CD4-positive, alpha-beta T cell treated with Interleukin-15 for 4 hours (primary cell): ENCODE measurements around the gene BSN.
A peak's percentile ranks its signal among the peaks of the same experiment; 100 is the strongest.

ENCODE experiments used
- DNase-seq: peaks from one replicate; pipeline ENCODE4 v3.0.0-alpha.2; 2020; ENCODE audit warnings: low spot score

BSN gene

DNA sequence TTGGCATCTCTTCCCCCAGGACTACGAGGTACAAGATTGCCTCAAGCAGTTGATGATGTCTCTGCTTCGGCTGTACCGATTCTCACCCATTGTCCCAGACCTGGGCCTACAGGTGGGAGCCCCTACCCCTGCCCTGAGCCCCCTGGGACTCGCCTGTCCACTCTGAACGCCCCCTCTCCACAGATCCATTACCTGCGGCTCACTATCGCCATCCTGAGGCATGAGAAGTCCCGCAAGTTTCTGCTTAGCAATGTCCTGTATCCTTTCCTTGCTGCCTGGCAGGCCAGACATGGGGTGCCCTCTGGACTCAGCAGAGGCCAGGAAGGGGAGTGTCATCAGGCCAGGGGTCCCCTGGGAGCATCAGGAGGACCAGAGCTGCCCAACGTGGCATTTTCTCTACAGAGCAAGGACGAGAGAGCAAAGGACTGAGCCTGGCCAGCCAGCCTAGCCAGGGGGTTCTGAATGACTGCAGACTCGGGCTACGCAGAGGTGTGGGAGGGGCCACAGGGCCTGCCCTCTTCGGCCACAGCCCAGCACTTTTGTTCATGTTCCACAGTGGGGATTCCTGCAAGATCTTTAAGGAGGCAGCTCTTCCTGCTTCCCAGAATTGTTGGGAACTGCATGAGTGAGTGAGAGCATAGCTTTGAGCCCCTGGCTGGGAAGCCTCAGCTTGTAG lies 146.3 kb downstream of the BSN start:
- DNase-seq: no peak

DNA sequence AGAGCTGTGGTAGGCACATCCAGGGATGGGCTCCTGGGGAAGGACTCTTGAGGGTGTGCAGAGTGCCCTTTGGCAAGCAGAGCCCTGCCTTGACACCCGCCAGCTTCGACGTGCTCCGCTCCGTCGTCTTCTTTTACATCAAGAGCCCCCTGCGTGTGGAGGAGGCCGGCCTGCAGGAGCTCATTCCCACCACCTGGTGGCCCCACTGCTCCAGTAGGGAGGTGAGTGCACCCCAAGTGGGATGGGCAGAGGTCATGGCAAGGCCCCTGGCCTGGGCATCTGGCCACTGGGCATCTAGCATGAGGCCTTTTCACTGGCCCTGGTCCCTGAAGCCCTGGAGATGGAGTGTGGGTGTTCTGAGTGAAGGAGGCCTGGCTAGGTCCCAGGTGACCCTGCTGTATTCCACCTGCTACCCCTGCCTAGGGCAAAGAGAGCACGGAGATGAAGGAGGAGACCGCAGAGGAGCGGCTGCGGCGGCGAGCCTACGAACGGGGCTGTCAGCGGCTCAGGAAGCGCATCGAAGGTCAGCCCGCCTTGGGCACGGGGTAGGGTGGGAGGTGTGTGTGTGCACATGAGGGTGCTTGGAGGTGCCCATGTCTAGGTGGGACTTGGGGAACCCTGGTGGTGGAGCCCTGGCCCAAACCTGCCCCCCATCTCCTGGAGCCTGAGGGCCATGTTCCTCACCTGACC lies 147.3 kb downstream of the BSN start:
- no peak for DNase-seq

DNA sequence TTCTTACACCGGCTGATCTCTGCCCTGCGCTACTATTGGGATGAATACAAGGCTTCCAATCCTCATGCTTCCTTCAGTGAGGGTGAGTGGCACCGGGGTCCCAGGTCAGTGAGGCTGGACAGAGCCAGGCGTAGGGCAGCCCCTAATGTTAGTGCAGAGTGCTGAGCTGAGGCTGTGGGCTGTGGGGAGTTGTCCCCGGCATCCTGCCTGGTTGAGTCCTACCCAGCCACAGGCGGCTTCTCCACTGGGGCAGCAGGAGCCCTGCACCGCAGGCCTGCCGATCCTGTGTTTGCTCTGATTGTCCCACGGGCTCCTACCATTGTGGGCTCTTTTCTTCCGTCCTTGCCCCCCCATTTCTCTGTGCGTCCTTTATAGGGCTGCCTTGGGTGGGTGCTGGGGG lies 148.4 kb downstream of the BSN start:
- DNase-seq: no peak

DNA sequence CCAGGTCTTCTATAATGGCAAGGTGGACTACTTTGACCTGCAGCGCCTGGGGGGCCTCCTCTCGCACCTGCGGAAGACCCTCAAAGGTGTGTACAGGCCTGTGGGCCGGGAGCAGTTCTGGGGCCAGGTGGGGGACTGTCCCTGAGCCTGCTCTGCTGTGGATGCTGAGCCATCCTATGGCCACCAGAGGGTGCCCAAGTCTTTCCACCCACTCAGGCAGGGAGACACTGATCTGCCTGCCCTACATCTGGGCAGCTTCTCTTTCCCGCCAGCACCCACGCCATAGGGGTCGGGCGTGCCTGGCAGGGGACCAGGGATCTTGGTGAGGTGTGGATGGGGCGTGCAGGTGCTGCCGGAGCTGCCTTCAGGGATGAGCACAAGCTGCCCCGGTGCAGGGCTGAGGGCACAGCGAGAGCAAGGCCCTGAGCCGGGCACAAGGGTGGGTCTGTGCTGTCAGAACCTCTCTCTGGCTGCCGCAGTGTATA lies 149.2 kb downstream of the BSN start:
- peak; percentile 75 for DNase-seq

DNA sequence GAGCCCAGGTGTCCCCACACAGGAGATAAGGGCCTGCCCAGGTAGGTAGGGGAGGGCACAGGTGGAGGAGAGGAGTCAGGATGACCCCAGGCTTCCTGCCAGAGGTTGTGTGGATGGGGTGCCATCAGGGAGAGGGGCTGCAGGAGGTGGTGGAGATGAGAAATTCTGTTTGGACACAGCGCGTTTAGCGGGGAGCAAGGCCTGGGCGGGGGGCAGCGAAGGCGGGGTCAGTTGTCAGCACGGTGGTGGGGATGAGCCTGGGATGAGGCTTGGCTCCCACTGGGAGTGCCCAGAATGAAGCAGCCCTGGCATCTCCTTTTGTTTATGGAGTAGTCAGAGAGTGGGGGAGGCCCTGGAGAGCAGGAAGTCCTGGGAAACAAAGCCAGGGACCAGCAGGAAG lies 149.7 kb downstream of the BSN start:
- no peak for DNase-seq

DNA sequence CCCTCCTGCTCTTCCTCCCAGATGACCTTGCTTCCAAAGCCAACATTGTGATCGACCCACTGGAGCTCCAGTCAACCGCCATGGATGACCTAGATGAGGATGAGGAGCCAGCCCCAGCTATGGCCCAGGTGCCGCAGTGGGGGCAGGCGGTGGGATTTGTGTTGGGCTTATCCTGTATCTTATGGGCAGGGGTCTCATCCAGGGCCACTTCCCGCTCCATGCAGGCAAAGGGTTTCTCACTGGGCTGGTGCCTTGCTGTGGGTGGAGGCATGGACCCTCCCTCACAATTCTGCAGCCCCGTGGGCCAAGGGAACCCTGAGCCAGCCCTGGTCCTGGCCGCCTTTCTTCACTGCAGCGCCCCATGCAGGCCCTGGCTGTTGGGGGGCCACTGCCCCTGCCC lies 150.4 kb downstream of the BSN start:
- DNase-seq: no peak

DNA sequence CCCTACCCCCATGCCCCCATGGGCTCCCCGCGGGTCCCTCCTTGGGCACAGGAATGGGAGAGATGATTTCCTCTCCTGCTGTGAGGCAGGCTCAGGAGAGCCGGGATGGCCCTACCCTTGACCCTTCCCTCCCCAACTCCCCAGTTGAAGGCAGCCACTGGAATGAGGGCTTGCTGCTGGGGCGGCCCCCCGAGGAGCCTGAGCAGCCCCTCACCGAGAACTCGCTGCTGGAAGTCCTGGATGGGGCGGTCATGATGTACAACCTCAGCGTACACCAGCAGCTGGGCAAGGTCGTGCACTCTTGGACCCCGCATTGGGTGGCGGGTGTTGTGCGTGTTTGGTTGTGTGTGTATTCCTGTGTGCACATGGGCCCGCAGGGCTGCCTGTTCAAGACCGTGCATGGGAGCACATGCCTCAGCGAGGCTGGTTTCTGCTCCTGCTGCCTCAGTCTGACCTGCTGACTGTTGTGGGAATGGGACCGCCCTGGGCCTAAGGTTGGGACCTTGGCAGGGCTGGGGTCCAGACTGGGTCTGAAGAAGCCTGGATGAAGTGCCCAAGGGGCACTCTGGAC lies 151.2 kb downstream of the BSN start:
- DNase-seq: no peak

DNA sequence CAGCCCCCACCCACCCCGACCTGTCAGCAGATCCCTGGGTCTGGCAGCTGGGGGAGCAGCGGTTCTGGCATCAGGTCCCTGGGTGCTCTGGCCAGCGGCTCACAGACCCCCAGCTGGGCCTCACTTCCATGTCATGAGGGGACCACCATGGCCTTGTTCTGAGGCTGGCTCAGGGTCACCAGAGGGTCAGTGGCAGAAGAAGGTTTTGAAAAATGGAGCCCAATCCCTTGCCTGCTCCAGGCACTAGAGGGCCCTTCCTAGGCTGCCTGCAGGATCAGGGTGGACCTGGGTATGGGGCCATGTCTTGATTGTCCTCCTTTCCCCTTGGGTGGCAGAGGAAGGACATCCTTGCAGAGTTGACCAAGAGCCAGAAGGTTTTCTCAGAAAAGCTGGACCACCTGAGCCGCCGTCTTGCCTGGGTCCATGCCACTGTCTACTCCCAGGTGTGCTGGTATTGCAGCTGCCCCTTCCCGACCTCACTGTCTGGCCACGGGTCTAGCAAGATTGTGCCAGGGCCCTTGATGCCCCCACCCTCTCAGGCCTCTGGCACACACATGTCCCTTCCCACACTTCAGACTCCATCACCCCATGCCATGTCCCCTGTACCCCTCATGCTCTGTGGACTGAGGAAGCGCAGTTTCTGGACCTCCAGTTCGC lies 152.3 kb downstream of the BSN start:
- no peak for DNase-seq

DNA sequence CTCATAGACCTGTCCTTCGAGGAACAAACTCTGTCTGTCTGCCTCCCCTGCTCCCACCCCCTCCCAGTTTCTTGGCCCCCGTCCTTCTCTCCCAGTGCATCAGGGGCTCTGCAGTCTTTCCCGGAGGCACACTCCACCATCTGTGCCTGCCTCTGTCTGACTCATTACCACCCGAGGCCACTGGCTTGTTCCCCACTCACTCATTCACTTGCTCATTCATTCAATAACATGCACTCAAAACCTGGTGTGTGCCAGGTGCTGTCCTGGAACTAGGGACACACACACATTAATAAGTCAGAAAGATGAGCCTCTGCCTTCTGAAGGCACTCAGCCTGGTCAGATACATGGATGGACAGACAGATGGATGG lies 152.8 kb downstream of the BSN start:
- DNase-seq: no peak

DNA sequence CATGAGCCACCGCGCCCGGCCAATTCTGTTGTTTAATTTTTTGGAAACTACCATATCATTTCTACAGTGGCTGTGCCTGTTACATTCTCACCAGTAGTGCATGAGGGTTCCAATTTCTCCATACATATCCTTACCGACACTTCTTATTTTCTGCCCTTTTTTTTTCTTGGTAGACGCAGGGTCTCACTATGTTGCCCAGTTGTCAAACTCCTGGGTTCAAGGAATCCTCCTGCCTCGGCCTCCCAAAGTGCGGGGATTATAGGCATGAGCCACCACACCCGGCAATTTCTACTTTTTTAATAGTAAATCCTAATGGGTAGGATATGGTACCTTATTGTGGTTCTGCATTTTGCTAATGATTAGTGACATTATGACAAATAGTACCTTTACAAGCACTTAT lies 155.6 kb downstream of the BSN start:
- no peak for DNase-seq

DNA sequence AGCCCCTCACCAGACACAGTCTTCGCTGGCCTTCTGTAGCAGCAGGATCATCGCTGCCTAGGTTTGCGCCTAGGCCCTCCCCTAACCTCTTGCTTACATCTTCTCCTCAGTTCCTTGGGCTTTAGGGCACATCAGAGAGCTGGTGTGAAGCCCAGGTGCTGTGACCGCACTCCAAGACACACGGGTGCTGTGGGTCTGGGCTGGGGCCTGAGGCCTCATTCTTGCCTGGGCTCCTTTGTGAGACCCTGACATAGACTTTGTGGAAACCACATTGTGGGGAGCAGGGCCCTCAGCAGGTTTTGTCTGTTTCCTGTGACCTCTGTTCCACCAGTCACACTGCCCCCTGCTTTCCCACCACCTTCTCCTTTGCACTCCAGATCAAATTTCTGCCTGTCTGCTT lies 157.2 kb downstream of the BSN start:
- DNase-seq: no peak

DNA sequence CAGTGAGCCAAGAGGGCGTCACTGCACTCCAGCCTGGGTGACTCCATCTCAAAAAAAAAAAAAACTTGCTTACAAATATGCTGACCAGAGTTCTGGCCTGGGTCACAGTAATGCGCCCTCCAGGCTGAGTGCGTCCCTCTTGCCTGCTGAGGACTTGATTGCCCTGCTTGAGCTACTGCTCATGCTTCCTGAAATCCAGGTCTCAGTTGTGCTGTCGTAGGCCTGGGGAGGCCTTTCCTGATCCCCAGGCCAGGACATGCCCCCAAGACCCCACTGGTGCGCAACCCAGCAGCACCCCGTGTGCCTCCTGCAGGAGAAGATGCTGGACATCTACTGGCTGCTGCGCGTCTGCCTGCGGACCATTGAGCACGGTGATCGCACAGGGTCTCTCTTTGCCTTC lies 157.9 kb downstream of the BSN start:
- no peak for DNase-seq

DNA sequence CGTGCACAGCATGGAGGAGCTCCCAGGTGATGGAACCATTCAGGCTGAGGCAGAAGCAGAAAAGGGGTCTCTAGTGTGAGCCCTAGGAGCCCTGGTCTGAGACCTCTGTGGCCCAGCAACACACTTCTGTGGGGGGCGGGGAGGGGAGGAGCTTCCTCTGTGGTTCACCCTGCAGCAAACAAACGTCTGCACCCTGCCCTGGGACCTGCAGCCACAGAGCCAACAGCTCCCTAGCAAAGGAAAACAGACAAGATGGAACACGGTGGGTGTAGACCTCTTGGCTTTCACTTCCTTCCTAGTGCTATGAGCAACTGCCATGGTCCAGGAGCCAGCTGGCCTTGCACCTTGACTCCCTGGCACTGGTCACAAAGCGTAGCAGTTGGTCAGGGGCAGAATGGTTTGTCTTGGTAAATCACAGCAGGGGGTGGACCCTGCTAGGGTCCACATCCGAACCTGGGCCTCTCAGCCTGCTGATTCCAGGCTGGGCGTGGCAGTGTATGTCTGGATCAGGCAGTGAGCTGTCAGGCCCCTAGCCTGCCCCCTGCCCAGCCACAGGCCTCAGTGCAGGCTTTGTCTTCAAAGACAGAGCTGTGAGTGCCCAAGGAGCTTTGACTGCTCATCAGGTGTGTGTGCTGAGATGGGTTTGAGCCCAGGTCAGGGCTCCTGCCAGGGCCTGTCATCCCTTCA lies 158.5 kb downstream of the BSN start:
- DNase-seq: no peak

DNA sequence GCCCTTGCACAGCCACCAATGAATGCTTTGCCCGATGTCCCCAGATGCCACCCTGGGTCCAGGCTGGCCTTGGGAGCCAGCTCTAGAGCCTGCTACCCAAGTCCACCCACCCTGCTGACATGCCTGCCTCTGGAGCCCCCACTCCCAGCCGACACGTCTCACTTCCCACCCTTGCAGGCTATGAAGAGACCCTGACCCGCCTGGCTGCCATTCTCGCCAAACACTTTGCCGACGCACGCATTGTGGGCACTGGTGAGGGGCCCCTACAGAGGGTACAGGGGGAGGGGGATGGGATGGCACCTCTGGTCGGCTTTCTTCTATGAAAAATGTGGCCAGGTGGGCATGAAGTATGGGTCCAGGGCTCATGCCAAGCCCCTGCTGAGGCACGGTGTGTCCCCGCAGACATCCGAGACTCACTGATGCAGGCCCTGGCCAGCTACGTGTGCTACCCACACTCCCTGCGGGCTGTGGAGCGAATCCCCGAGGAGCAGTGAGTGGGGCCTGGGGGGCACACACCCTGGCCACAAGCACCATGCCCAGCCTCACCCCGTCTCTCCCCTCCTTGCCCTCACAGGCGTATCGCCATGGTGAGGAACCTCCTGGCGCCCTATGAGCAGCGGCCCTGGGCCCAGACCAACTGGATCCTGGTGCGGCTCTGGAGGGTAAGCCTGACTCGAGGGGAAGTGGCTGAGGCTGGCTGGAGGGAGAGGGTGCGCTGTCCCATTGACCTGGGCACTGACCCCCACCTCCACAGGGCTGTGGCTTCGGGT lies 159.2 kb downstream of the BSN start:
- no peak for DNase-seq

DNA sequence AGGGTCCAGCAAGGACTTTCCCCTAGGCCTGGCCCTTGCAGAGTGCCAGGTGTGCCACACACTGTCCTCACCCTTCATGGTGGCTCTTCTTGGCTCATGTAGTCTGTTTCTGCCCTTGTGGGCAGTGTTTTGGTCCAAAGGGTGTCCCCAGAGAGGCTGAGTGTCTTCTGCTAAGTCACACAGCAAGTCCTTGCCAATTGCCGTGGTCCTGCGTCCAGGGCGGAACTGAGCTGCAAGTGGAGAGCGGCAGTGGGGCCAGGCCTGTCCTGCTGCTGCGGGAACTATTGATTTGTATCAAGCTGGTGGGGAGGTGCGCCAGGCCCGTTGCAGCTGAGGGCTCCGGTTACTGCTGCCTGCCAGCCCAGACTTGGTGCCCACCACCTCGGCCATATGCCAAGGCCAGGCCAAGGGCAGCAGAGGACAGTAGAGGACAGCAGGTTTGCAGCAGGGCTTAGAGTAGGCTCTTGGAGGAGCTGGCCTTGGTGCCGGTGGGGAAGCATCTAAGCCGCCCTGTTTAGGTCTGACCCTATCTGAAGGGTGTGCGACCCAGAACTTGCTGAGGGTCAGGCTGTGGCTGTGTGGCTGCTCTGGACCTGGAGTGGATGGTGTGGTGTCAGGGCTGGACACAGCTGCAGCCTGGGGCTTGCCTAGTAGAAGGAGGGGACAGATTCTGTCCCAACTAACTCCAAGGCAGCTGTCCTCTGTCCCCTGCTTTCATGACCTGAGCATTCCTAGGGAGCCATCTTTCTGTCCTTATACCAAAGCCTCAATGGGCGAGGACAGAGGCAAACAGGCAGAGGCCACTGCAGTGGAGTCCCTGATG lies 160.7 kb downstream of the BSN start:
- DNase-seq: no peak

DNA sequence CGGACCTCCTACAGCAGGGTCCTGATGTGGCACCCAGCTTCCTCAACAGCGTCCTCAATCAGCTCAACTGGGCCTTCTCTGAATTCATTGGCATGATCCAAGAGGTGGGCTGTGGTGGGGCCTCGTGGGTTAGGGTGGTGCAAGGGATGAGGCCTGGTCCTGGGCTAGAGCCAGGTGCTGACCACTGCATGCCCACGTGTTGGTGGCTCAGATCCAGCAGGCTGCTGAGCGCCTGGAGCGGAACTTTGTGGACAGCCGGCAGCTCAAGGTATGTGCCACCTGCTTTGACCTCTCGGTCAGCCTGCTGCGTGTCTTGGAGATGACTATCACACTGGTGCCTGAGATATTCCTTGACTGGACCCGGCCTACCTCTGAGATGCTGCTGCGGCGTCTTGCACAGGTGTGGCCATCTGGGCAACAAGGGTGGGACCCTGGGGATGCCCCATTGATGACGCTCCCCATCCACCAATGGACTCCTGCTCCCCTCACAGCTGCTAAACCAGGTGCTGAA lies 161.4 kb downstream of the BSN start:
- DNase-seq: no peak

DNA sequence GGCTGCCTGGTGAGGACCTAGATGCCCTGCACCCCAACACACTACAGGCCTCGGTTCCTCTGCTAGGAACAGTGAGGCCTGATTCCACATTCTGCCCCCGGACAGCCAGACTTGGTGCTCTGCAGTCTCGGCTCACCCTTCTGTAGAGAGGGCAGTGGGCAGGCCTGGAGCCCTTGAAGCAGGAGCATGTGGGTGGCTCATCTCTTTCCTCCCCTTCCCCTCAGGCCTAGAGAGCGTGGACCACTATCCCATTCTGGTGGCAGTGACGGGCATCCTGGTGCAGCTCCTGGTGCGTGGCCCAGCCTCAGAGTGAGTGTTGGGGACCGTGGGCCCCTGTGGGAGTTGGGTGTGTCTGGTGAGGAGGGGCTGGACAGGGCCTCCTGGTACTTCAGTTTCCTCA lies 161.9 kb downstream of the BSN start:
- no peak for DNase-seq

DNA sequence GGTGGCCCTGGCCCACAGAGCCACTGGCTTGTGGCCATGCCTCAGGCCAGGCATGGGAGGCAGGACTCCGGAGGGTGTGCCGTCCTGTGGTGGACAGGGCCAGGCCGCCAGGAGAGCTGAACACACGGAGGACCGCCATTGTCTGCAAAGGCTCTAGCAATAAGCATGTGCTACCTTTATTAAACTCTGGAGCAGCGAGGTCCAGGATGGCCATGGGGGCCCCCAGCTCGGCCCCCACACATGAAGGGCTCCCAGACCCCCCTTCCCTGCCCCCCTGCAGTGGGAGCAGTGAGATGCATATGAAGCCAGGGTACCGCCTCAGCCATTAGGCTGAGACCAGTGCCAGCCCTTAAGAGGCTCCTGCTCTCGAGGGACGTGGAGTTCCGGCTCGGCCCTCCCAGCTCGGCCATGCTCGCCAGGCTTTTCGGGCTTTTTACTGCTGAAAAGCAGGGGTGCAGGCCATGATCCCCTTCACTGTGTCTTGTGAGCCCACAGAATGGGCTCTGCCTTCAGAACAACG lies 162.5 kb downstream of the BSN start:
- DNase-seq: no peak

DNA sequence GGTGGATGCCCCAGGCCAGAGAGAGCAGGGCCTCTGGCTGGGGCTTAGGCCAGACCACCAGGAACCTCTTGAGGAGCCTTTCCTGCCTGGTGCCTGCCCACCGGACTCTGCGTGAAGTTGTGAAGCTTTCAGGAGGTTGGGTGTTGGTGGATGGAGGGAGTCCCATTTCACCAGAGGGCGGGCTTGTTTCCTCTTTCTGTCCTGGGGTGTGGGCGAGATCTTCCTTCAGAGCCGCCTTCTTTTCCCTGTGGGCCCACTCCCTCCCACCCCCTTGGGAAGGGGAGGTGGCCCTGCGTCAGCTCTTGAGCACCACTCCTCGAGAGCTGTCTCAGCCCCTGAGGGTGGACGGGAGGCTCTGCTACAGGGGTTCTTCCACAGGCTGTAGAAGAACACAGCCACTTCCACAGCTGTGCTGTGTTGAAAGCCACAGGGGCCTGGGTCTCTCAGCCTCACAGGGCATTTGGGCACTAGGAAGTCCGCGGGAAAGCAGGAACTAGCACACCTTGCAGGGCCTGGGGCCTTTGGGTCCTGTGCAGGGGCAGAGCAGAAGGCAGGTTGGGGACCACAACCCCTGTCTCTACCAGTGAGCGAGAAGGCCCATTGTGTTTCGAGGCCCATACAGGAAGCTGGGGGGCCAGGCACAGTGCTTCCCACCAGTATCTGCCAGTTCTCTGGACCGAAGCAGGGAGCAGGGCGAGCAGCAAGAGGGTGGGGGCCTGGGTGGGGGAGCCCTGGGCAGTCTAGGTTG lies 163.1 kb downstream of the BSN start:
- DNase-seq: no peak
